ENCODE measurements around the gene VAMP8. TPM values are rescaled to one million over a fixed set of nuclear protein-coding genes. Genes with fewer than 3 reads are reported as not detected.
A peak's percentile ranks its signal among the peaks of the same experiment; 100 is the strongest.

The VAMP8 gene
- total and polyA plus RNA-seq, 2 of the 8 experiments (the other 6 are each of a cell fraction or from before 2014, with no cell fraction given), result 34.4 to 69.7 TPM

GRCh38 chr2:85601771-85602475, 24.5 kb downstream of the VAMP8 start:
- Histone ChIP-seq H3K79me2 (ENCODE audit: control insufficient read depth in 1 of 2, insufficient read depth in 2 of 2, low read length in 2 of 2) (peaks cover 0 to 10% of the 10 kb centered on the region in 2 experiments; a peak in 1 of 4 replicates), H3K56ac (replicated peaks; ENCODE audit: insufficient read length, low read depth, low read length) (no peak overlapping the region), H3K14ac (ENCODE audit: insufficient read length) (no peak overlapping the region), H4K8ac (ENCODE audit: extremely low read depth, insufficient read depth, low read length) (peak overlapping the region; percentile 87), H2AK5ac (ENCODE audit: low read depth, low read length) (peak overlapping the region; percentile 17; the same call in 1 of the 2 replicates), H4K91ac (replicated peaks; ENCODE audit: insufficient read length, low read length) (peak overlapping the region; percentile 56), H3K23me2 (ENCODE audit: low read depth, low read length) (peaks cover 12% of the 10 kb centered on the region), H2BK120ac (replicated peaks; ENCODE audit: low read depth, low read length) (no peak overlapping the region), H2BK20ac (ENCODE audit: low read length) (no peak overlapping the region), H4K5ac (ENCODE audit: insufficient read length, low read depth, low read length) (peak overlapping the region; percentile 44), H2BK15ac (ENCODE audit: low read length) (no peak overlapping the region), H3K4me3 (ENCODE audit: extremely low read depth in 1 of 4, insufficient read depth in 2 of 4, low read depth in 3 of 4, low read length in 4 of 4) (peak overlapping the region; percentile 62 to 89 (median 82)), H3K9ac (replicated peaks in 1 of 4; ENCODE audit: extremely low read depth in 1 of 4, low read depth in 3 of 4, low read length in 3 of 4) (peak overlapping the region; percentile 48 to 65 (median 56)), H2BK12ac (ENCODE audit: low read depth, low read length) (no peak overlapping the region), H2AFZ (ENCODE audit: low read length) (peak overlapping the region; percentile 56; the same call in 1 of the 2 replicates), H3K4ac (replicated peaks; ENCODE audit: insufficient read length, low read depth, low read length) (no peak overlapping the region), H3K27ac (ENCODE audit: low read depth, low read length) (no peak overlapping the region), H4K20me1 (replicated peaks in 1 of 2; ENCODE audit: control insufficient read depth in 1 of 2, insufficient read depth in 2 of 2, low read length in 2 of 2) (peaks cover 0 to 11% of the 10 kb centered on the region in 2 experiments), H3K27me3 (replicated peaks in 1 of 4; ENCODE audit: control insufficient read depth in 3 of 4, extremely low read depth in 1 of 4, insufficient read depth in 3 of 4, low read length in 3 of 4) (no peaks in the 10 kb centered on the region), H3K36me3 (ENCODE audit: control insufficient read depth in 2 of 4, insufficient read depth in 4 of 4, low read length in 3 of 4) (peaks cover 4 to 22% (median 6%) of the 10 kb centered on the region in 4 experiments; a peak in 5 of 8 replicates), H3K23ac (ENCODE audit: insufficient read length) (no peak overlapping the region), H3K4me2 (ENCODE audit: insufficient read depth in 1 of 2, low read depth in 2 of 2, low read length in 2 of 2) (peak overlapping the region; percentile 71 to 89), H3K9me3 (ENCODE audit: insufficient read depth in 2 of 2, low read depth in 1 of 2, low read length in 1 of 2) (no peaks in the 10 kb centered on the region), H3K18ac (ENCODE audit: extremely low read depth, low read length) (peak overlapping the region; percentile 36; the same call in 1 of the 2 replicates), H3K4me1 (replicated peaks in 1 of 4; ENCODE audit: control insufficient read depth in 3 of 4, insufficient read depth in 4 of 4, low read length in 3 of 4) (peaks cover 0 to 5% (median 2%) of the 10 kb centered on the region in 4 experiments; a peak in 5 of 7 replicates), H3K79me1 (ENCODE audit: low read depth, low read length) (peaks cover 7% of the 10 kb centered on the region), H2BK5ac (ENCODE audit: low read depth, low read length) (no peak overlapping the region)
- WGBS, 2 experiments (ENCODE audit: extremely low coverage in 1 of 2, insufficient coverage in 1 of 2, insufficient read length in 1 of 2, insufficient replicate concordance in 2 of 2, low coverage in 1 of 2, low lambda C conversion rate in 2 of 2, missing lambda C conversion rate in 1 of 2), result 16% methylated on average over 30 of the region's 36 CpGs; no CpG with 5 or more reads in 1 of the 2 experiments
- CTCF ChIA-PET (ENCODE audit: partially characterized antibody), result interaction anchor here (1.1 kb wide), 2 partner anchors 8 to 180 kb away, joined by 4 read pairs; no protein-coding TSS in a partner anchor
- POLR2A ChIA-PET (ENCODE audit: partially characterized antibody), result interaction anchor here (0.8 to 7.9 kb wide), 10 partner anchors 9 to 61 kb away, joined by 3 to 95 read pairs (median 8); partner anchors contain the start of genes C2orf68, GGCX, MAT2A and USP39
- FAIRE-seq (no peak), DNase-seq (ENCODE audit: low read depth in 1 of 2, low spot score in 2 of 2) (no peak)
- TF ChIP-seq KDM5A (IDR thresholded peaks at IDR 0.05; ENCODE audit: low read length) (no peak), BRCA1 (IDR thresholded peaks at IDR 0.05; ENCODE audit: low read depth, low read length) (no peak), USF2 (IDR thresholded peaks at IDR 0.05; ENCODE audit: low read length) (peak; percentile 22; the same call in 1 of the 2 replicates), SAP30 (IDR thresholded peaks at IDR 0.05; ENCODE audit: insufficient read depth, insufficient replicate concordance, low read length) (peak; percentile 46), NRF1 (IDR thresholded peaks at IDR 0.05; ENCODE audit: low read depth, low read length) (no peak), POLR2A (IDR thresholded peaks at IDR 0.05; ENCODE audit: control extremely low read depth in 1 of 2, low read depth in 2 of 2, low read length in 2 of 2) (peak in 1 of 2 experiments; percentile 12; a peak in 1 of 3 replicates), CHD1 (IDR thresholded peaks at IDR 0.05; ENCODE audit: low read depth, low read length) (no peak), CBX5 (IDR thresholded peaks at IDR 0.05; ENCODE audit: low read depth, low read length) (no peak), EZH2 (IDR thresholded peaks at IDR 0.05; ENCODE audit: low read depth, low read length, severe bottlenecking) (no peak), TEAD4 (IDR thresholded peaks at IDR 0.05; ENCODE audit: low read depth, low read length) (no peak), ZNF274 (IDR thresholded peaks at IDR 0.05; ENCODE audit: borderline replicate concordance, extremely low read depth, low read length) (no peak)

Measured in H1 (cell line).